Glutamatergic neuron (in vitro differentiated cells): ENCODE data around the gene MYO15B. TPM values are rescaled to one million over a fixed set of nuclear protein-coding genes. Genes with fewer than 3 reads are reported as not detected.

Experiments used
- DNase-seq: peaks from one replicate; pipeline ENCODE4 v3.0.0; 2022
- H3K27ac Mint-ChIP-seq: one replicate; pipeline ENCODE4 v1.8.0; 2020; ENCODE audit warnings: mild to moderate bottlenecking, mixed read lengths, inconsistent platforms; ENCODE audit not compliant: unreplicated experiment
- H3K27me3 Mint-ChIP-seq: one replicate; pipeline ENCODE4 v1.8.0; 2020; ENCODE audit warnings: mild to moderate bottlenecking, moderate library complexity, mixed read lengths, inconsistent platforms; ENCODE audit not compliant: unreplicated experiment
- H3K36me3 Mint-ChIP-seq: one replicate; pipeline ENCODE4 v1.8.0; 2020; ENCODE audit warnings: mild to moderate bottlenecking, mixed read lengths, inconsistent platforms; ENCODE audit not compliant: unreplicated experiment
- H3K4me1 Mint-ChIP-seq: one replicate; pipeline ENCODE4 v1.8.0; 2020; ENCODE audit warnings: mild to moderate bottlenecking, low read depth, mixed read lengths, inconsistent platforms; ENCODE audit not compliant: unreplicated experiment
- H3K4me3 Mint-ChIP-seq: one replicate; pipeline ENCODE4 v1.8.0; 2020; ENCODE audit warnings: mild to moderate bottlenecking, mixed read lengths, inconsistent platforms; ENCODE audit not compliant: unreplicated experiment
- H3K9me3 Mint-ChIP-seq: one replicate; pipeline ENCODE4 v1.8.0; 2020; ENCODE audit warnings: mild to moderate bottlenecking, moderate library complexity, mixed read lengths, inconsistent platforms; ENCODE audit not compliant: unreplicated experiment
- CTCF ChIP-seq: fragments of 200-600 bp; sonication (generic); IDR thresholded peaks from one replicate; pipeline ENCODE4 v1.5.0; 2021; ENCODE audit not compliant: partially characterized antibody, unreplicated experiment
- total RNA-seq: library from RNA; stranded (reverse); fragmentation: NEBNext Ultra II Directional; extraction: Animal tissue kit (Norgen Biotek cat#: 25700); gene quantifications from one replicate; pipeline ENCODE4 v1.2.1, GENCODE V29; 2021; ENCODE audit not compliant: unreplicated experiment

MYO15B gene
- total RNA-seq, 1 donor from 2014 or later: 82.6 TPM

DNA sequence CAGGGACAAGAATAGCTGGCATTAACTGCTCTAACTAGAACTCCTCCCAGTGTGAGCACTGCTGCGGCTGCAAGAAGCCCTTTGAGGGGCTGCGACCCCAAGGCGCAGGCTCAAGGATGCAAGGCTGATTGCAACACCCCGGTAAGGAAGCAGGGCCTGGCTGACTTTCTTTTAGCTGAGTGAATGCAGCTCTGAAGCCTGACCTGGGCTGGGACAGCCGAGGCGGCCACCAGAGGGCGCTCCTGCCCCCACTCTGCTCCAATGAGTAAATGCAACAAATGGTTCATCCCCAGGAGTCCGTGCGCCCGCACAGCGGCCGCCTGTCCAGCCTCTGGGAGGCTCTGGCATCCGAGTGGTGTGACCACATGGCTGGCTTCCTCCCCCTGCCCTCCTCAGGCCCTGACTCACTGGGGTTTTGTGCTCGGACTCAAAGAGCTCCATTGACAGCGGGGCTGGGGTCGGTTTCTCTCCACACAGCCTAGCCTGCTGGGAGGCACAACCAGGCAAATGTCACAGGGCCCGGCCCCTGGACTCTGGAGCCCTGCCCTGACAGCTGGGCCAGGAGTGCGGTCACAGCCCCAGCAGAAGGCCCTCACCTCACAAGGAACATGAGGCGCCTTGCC lies 45.4 kb downstream of the MYO15B start, which contains the start of gene SMIM5:
Gene SMIM5, plus strand, starts transcription at position 572 of the 623 bp plus-strand sequence. CDS start 6,768 bp downstream, outside the sequence.
- DNase-seq: peak; percentile 93
- H3K27me3 Mint-ChIP-seq: peaks cover 3% of the 10 kb centered on the region
- H3K36me3 Mint-ChIP-seq: no peaks in the 10 kb centered on the region
- H3K4me1 Mint-ChIP-seq: peaks cover 22% of the 10 kb centered on the region
- TF ChIP-seq CTCF: peak; percentile 98
- no peaks in the 10 kb centered on the region for H3K9me3 Mint-ChIP-seq
- H3K4me3 Mint-ChIP-seq: peak within 1 kb of the TSS; percentile 76
- peak within 1 kb of the TSS; percentile 89 for H3K27ac Mint-ChIP-seq

DNA sequence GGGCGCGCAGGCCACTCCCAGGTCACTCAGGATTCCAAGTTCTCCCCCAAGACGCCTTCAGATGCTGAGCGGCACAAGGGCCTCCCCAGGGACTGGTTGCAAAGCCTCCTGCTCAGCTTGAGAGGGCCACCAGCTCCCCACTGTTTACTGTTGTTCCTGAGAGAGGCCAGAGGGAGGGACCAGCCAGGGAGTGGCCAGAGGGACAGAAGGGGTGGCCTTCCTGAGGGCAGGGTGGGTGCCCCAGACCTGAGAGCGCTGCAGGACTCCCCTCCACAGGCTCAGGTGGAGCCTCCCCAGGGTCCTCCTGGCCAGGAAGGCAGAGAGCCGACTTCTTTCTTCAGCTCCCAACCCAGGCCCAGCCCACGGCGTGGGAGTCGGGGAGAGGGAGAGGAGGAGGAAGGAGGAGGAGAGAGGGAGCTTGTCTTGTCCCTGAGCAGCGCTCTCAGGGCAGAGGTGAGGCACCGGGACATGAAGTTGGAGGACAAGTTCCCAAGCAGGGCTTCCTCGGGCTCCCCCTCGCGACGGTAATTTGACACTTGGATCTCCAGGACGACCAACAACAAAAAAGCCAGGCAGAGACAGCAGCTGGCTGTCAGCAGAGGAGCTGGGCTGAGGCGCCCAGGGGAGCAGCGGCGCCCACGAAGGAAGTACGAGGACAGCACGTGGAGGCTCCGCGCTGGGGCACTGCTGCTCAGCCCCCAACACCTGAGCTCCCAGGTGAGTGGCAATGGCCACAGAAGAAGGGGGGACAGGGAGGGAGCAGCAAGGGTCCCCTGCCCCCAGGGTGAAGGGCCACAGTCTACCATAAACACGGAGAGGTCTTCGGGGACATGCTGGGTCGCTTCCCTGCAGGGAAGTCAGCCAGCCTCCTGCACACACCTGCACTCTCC lies 46.1 kb downstream of the MYO15B start:
- no peak for TF ChIP-seq CTCF
- Mint-ChIP-seq H3K9me3 (no peaks in the 10 kb centered on the region), H3K4me3 (peak overlapping the region; percentile 76)

DNA sequence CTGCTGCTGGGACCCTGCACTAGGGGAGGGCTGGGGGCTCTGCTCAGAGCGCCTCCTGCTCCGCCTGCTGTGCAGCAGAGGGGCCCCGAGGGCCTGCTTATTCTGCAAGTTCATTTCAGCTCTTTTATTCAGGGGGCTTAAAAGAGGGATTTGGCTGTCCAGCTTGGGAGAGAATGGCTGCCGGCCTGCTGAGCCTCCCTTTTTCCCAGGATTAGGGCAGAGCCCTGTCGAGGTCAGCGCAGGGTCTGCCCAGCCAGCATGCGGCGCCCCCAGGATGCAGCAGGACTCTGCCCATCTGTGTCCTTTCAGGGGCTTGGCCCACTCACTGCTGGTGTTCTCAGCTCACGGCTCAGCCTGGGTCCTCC lies 46.8 kb downstream of the MYO15B start:
- no peak overlapping the region for H3K4me3 Mint-ChIP-seq
- peaks cover 22% of the 10 kb centered on the region for H3K4me1 Mint-ChIP-seq
- peak overlapping the region; percentile 89 for H3K27ac Mint-ChIP-seq
- no peak for TF ChIP-seq CTCF
- H3K27me3 Mint-ChIP-seq: peaks cover 4% of the 10 kb centered on the region
- no peaks in the 10 kb centered on the region for H3K36me3 Mint-ChIP-seq
- peak; percentile 49 for DNase-seq
- H3K9me3 Mint-ChIP-seq: no peaks in the 10 kb centered on the region

More for the DNA sequence above, 46.1 kb downstream of the MYO15B start:
- peaks cover 22% of the 10 kb centered on the region for H3K4me1 Mint-ChIP-seq
- peak overlapping the region; percentile 89 for H3K27ac Mint-ChIP-seq
- H3K27me3 Mint-ChIP-seq: peaks cover 4% of the 10 kb centered on the region
- no peaks in the 10 kb centered on the region for H3K36me3 Mint-ChIP-seq
- peak; percentile 89 for DNase-seq

DNA sequence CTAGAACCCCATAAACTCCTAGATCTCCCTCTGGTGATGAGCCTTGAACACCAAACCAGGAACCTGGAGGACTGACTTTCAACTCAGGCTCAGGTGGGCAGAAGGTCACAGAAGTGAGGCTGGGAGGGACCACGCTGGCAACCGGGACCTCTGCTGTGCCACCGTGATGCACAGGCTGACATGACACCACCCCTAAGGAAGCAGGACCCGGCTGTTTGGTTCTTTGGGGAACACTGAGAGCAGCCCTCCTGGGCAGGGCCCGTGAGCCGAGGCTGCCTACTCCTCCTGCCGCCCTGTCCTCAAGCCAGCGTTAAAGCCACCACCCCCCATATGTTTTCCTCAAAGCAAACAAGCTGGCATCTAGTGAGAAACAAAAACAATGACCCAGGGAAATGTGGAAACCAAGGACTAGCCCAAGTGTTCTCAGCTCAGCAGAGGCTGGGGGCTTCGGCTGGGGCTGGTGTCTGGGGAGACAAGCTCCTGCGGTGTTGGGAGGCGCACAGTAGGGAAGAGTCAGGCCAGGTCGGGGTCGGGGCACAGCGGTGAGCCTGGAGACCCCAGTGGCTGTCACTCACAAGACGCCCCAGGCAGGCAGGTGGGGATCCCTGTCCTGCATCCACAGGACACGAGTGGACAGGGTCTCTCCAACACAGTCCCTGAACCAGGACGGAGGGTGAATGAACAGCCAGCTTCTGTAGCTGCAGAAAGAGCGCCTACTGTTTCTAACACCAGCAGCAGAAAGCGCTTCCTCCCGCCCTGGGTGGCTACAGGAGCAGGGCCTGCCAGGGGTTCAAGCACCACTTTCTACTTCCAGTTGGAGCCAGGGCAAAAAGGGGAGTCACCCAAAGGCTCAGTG lies 47.4 kb downstream of the MYO15B start:
- Mint-ChIP-seq H3K9me3 (no peaks in the 10 kb centered on the region), H3K4me3 (peak overlapping the region; percentile 71), H3K27me3 (peaks cover 4% of the 10 kb centered on the region), H3K27ac (peak overlapping the region; percentile 89), H3K36me3 (no peaks in the 10 kb centered on the region), H3K4me1 (peaks cover 22% of the 10 kb centered on the region)
- DNase-seq: peak; percentile 26
- no peak for TF ChIP-seq CTCF
